Fibroblast of peridontal ligament (primary cell): ENCODE data around the gene NOS2.
A peak's percentile ranks its signal among the peaks of the same experiment; 100 is the strongest.
"Not testable (repeated sequence)": the region's sequence is repeated elsewhere in the genome, so short reads cannot be mapped to it uniquely, and the experiment has no call there.

ENCODE experiments used
- DNase-seq: peaks from one replicate; pipeline ENCODE4 v3.0.0-alpha.2; 2010; ENCODE audit errors: extremely low read depth

Gene NOS2

GRCh38 chr17:27755706-27756466, 44.4 kb downstream of the NOS2 start:
- no peak for DNase-seq

- DNase-seq: no peak
These were observed 45.8 kb downstream of the NOS2 start for GRCh38 chr17:27754549-27754948.

GRCh38 chr17:27753726-27754125, 46.6 kb downstream of the NOS2 start:
- not testable (repeated sequence) for DNase-seq

- DNase-seq: not testable (repeated sequence)
These were observed 47.3 kb downstream of the NOS2 start for GRCh38 chr17:27752831-27753619.

GRCh38 chr17:27751622-27752490, 48.5 kb downstream of the NOS2 start:
- DNase-seq: no peak

GRCh38 chr17:27751166-27751565, 49.2 kb downstream of the NOS2 start:
- no peak for DNase-seq

- not testable (repeated sequence) for DNase-seq
These were observed 50.7 kb downstream of the NOS2 start for GRCh38 chr17:27749562-27750150.

- DNase-seq: no peak
These were observed 51.9 kb downstream of the NOS2 start for GRCh38 chr17:27748360-27748825.

GRCh38 chr17:27747462-27748359, 52.6 kb downstream of the NOS2 start:
- no peak for DNase-seq

GRCh38 chr17:27746881-27747280, 53.4 kb downstream of the NOS2 start:
- DNase-seq: no peak

- DNase-seq: not testable (repeated sequence)
These were observed 54.0 kb downstream of the NOS2 start for GRCh38 chr17:27746320-27746719.

- DNase-seq: not testable (repeated sequence)
These were observed 55.0 kb downstream of the NOS2 start for GRCh38 chr17:27745207-27745830.

GRCh38 chr17:27743281-27743885, 56.9 kb downstream of the NOS2 start:
- DNase-seq: no peak

- no peak for DNase-seq
These were observed 58.3 kb downstream of the NOS2 start for GRCh38 chr17:27741971-27742575.

GRCh38 chr17:27741361-27741861, 58.9 kb downstream of the NOS2 start:
- no peak for DNase-seq

GRCh38 chr17:27740541-27740940, 59.8 kb downstream of the NOS2 start:
- not testable (repeated sequence) for DNase-seq

- DNase-seq: peak; percentile 3
These were observed 66.6 kb downstream of the NOS2 start for GRCh38 chr17:27733773-27734172.

- not testable (repeated sequence) for DNase-seq
These were observed 67.6 kb downstream of the NOS2 start for GRCh38 chr17:27732746-27733145.

GRCh38 chr17:27725982-27726381, 74.3 kb downstream of the NOS2 start:
- not testable (repeated sequence) for DNase-seq
